H1 (cell line): ENCODE results near the gene AP2A2. TPM values are rescaled to one million over a fixed set of nuclear protein-coding genes. Genes with fewer than 3 reads are reported as not detected.

Experiments
- CTCF ChIA-PET: fragments of 300-600 bp; sonication (Branson Sonifier 250); formaldehyde crosslinking; loops from one replicate; lab custom pipeline; 2021; ENCODE audit not compliant: partially characterized antibody; lab: Charles Lee
- POLR2A ChIA-PET: fragments of 300-600 bp; sonication (Branson Sonifier 250); formaldehyde crosslinking; loops from one replicate; lab custom pipeline; 2021; ENCODE audit warnings: inconsistent platforms; ENCODE audit not compliant: partially characterized antibody; lab: Charles Lee
- DNase-seq, 2 experiments: peaks; one replicate each; pipeline versions ENCODE4 v3.0.0 to v3.0.0-alpha.2; 2010 to 2022; ENCODE audit warnings: low spot score in 2 of 2, low read depth in 1 of 2, mixed read lengths in 1 of 2
- FAIRE-seq: peaks from 2 replicates; lab custom pipeline; 2011; peaks lifted over from hg19 to GRCh38; lab: Jason Lieb, UNC
- H2AFZ ChIP-seq: 2 replicates; pipeline ENCODE4 v1.8.1; 2012; ENCODE audit warnings: low read length, inconsistent platforms
- H2AK5ac ChIP-seq: 2 replicates; pipeline ENCODE4 v1.6.1; 2013; ENCODE audit warnings: low read depth, low read length
- H2BK120ac ChIP-seq: replicated peaks from 2 replicates; pipeline ENCODE3; 2013; ENCODE audit warnings: low read depth, low read length, inconsistent platforms
- H2BK12ac ChIP-seq: 2 replicates; pipeline ENCODE4 v1.6.1; 2013; ENCODE audit warnings: low read depth, low read length
- H2BK15ac ChIP-seq: 2 replicates; pipeline ENCODE4 v1.6.1; 2013; ENCODE audit warnings: low read length
- H2BK20ac ChIP-seq: 2 replicates; pipeline ENCODE4 v1.6.1; 2013; ENCODE audit warnings: low read length
- H2BK5ac ChIP-seq: 2 replicates; pipeline ENCODE4 v1.6.1; 2013; ENCODE audit warnings: low read depth, low read length
- H3K14ac ChIP-seq: 2 replicates; pipeline ENCODE4 v1.6.1; 2013; ENCODE audit warnings: inconsistent platforms; ENCODE audit not compliant: insufficient read length
- H3K18ac ChIP-seq: 2 replicates; pipeline ENCODE4 v1.6.1; 2013; ENCODE audit warnings: low read length; ENCODE audit errors: extremely low read depth
- H3K23ac ChIP-seq: 2 replicates; pipeline ENCODE4 v1.6.1; 2013; ENCODE audit warnings: inconsistent platforms; ENCODE audit not compliant: insufficient read length
- H3K23me2 ChIP-seq: 2 replicates; pipeline ENCODE4 v1.6.1; 2013; ENCODE audit warnings: low read depth, low read length
- H3K27ac ChIP-seq: 2 replicates; pipeline ENCODE4 v1.6.1; 2011; ENCODE audit warnings: low read depth, low read length, inconsistent platforms
- H3K27me3 ChIP-seq, 4 experiments: replicated peaks in 1 of 4; 1 replicate in 1 of 4; 2 replicates in 3 of 4; pipeline versions ENCODE4 v1.6.1 to v1.8.1; 2011 to 2013; ENCODE audit warnings: low read length in 3 of 4, mild to moderate bottlenecking in 3 of 4, inconsistent platforms in 2 of 4, mixed read lengths in 2 of 4, moderate library complexity in 1 of 4; ENCODE audit not compliant: control insufficient read depth in 3 of 4, insufficient read depth in 3 of 4; ENCODE audit errors: extremely low read depth in 1 of 4
- H3K36me3 ChIP-seq, 4 experiments: 2 replicates each; pipeline versions ENCODE4 v1.6.1 to v1.8.1; 2011 to 2013; ENCODE audit warnings: mild to moderate bottlenecking in 4 of 4, low read length in 3 of 4, moderate library complexity in 2 of 4, control low read depth in 1 of 4, inconsistent platforms in 1 of 4; ENCODE audit not compliant: insufficient read depth in 4 of 4, control insufficient read depth in 2 of 4
- H3K4ac ChIP-seq: replicated peaks from 2 replicates; pipeline ENCODE3; 2013; ENCODE audit warnings: low read length, low read depth, mixed read lengths, inconsistent platforms; ENCODE audit not compliant: insufficient read length
- H3K4me1 ChIP-seq, 4 experiments: replicated peaks in 1 of 4; 1 replicate in 1 of 4; 2 replicates in 3 of 4; pipeline versions ENCODE4 v1.6.1 to v1.8.1; 2011 to 2013; ENCODE audit warnings: low read length in 3 of 4, inconsistent platforms in 2 of 4, mixed read lengths in 1 of 4; ENCODE audit not compliant: insufficient read depth in 4 of 4, control insufficient read depth in 3 of 4
- H3K4me2 ChIP-seq, 2 experiments: 2 replicates each; pipeline versions ENCODE4 v1.6.1 to v1.8.1; 2011 to 2013; ENCODE audit warnings: low read depth in 2 of 2, low read length in 2 of 2, control low read depth in 1 of 2, inconsistent platforms in 1 of 2, mild to moderate bottlenecking in 1 of 2; ENCODE audit not compliant: insufficient read depth in 1 of 2
- H3K4me3 ChIP-seq, 4 experiments: fragments of 200-600, 300-600 bp in 1 of 4; sonication (generic), shearing (Covaris generic), sonication (Bioruptor Twin) in 1 of 4; 2 replicates each; pipeline versions ENCODE4 v1.5.1 to v1.8.1; 2011 to 2016; ENCODE audit warnings: low read length in 4 of 4, low read depth in 3 of 4, control low read depth in 2 of 4, inconsistent platforms in 2 of 4, mild to moderate bottlenecking in 2 of 4, mixed read lengths in 1 of 4, moderate library complexity in 1 of 4; ENCODE audit not compliant: insufficient read depth in 2 of 4; ENCODE audit errors: extremely low read depth in 1 of 4
- H3K56ac ChIP-seq: replicated peaks from 2 replicates; pipeline ENCODE3; 2013; ENCODE audit warnings: low read depth, mild to moderate bottlenecking, mixed read lengths, low read length, inconsistent platforms; ENCODE audit not compliant: insufficient read length
- H3K79me1 ChIP-seq: 2 replicates; pipeline ENCODE4 v1.6.1; 2013; ENCODE audit warnings: low read depth, low read length, control low read depth
- H3K79me2 ChIP-seq, 2 experiments: 2 replicates each; pipeline versions ENCODE4 v1.6.1 to v1.8.1; 2012 to 2013; ENCODE audit warnings: low read length in 2 of 2, mild to moderate bottlenecking in 2 of 2, inconsistent platforms in 1 of 2; ENCODE audit not compliant: insufficient read depth in 2 of 2, control insufficient read depth in 1 of 2
- H3K9ac ChIP-seq, 4 experiments: replicated peaks in 1 of 4; 1 replicate in 1 of 4; 2 replicates in 3 of 4; pipeline versions ENCODE4 v1.6.1 to v1.8.1; 2011 to 2013; ENCODE audit warnings: low read depth in 3 of 4, low read length in 3 of 4, control low read depth in 2 of 4, mild to moderate bottlenecking in 2 of 4, moderate library complexity in 2 of 4, inconsistent platforms in 1 of 4; ENCODE audit errors: extremely low read depth in 1 of 4
- H3K9me3 ChIP-seq, 2 experiments: 2 replicates each; pipeline versions ENCODE4 v1.6.1 to v1.8.1; 2012 to 2013; ENCODE audit warnings: mild to moderate bottlenecking in 2 of 2, moderate library complexity in 2 of 2, control low read depth in 1 of 2, inconsistent platforms in 1 of 2, low read depth in 1 of 2, low read length in 1 of 2, mixed read lengths in 1 of 2; ENCODE audit not compliant: insufficient read depth in 2 of 2
- H4K20me1 ChIP-seq, 2 experiments: replicated peaks in 1 of 2; 2 replicates each; pipeline versions ENCODE3 to v1.8.1; 2011 to 2013; ENCODE audit warnings: inconsistent platforms in 2 of 2, low read length in 2 of 2, mild to moderate bottlenecking in 1 of 2; ENCODE audit not compliant: insufficient read depth in 2 of 2, control insufficient read depth in 1 of 2
- H4K5ac ChIP-seq: 2 replicates; pipeline ENCODE4 v1.6.1; 2013; ENCODE audit warnings: low read length, low read depth, mixed read lengths, inconsistent platforms; ENCODE audit not compliant: insufficient read length
- H4K8ac ChIP-seq: 2 replicates; pipeline ENCODE4 v1.8.0; 2013; ENCODE audit warnings: mild to moderate bottlenecking, moderate library complexity, low read length, inconsistent platforms; ENCODE audit not compliant: insufficient read depth; ENCODE audit errors: extremely low read depth
- H4K91ac ChIP-seq: replicated peaks from 2 replicates; pipeline ENCODE3; 2013; ENCODE audit warnings: low read length, mixed read lengths, inconsistent platforms; ENCODE audit not compliant: insufficient read length
- BRCA1 ChIP-seq: IDR thresholded peaks from 2 replicates; pipeline ENCODE4 v1.6.1; 2012; ENCODE audit warnings: low read depth, low read length, improper control_type of control experiment
- WGBS, 2 experiments: shearing (Covaris generic) in 1 of 2; methylation state at CpG; one replicate each; pipeline versions ENCODE4 v1.1.6 to v1.1.7; 2013 to 2015; ENCODE audit warnings: low lambda C conversion rate in 2 of 2, mixed read lengths in 2 of 2, inconsistent platforms in 1 of 2, low coverage in 1 of 2, missing lambda C conversion rate in 1 of 2; ENCODE audit not compliant: insufficient replicate concordance in 2 of 2, insufficient coverage in 1 of 2, insufficient read length in 1 of 2; ENCODE audit errors: extremely low coverage in 1 of 2, missing lambda C conversion rate in 1 of 2; 5-methylcytosine and 5-hydroxymethylcytosine counted together
- polyA plus RNA-seq, 7 experiments: library from polyadenylated mRNA; depleted of rRNA in 3 of 7; stranded (reverse) in 5 of 7; unstranded in 2 of 7; fragments of >200 nt in 5 of 7; fragments of 200-250 nt in 2 of 7; gene quantifications; 1 replicate in 5 of 7; 2 replicates in 1 of 7; 4 replicates in 1 of 7; pipeline versions ENCODE4 v1.2.1 to v1.2.3, GENCODE V29; 2011 to 2013; ENCODE audit warnings: missing spikeins in 2 of 7, mixed read lengths in 2 of 7
- total RNA-seq: library from RNA; stranded (reverse); fragmentation: NEBNext Ultra II Directional; extraction: Animal tissue kit (Norgen Biotek cat#: 25700); gene quantifications from 2 replicates; pipeline ENCODE4 v1.2.1, GENCODE V29; 2021

Gene AP2A2
- total and polyA plus RNA-seq, 2 of the 8 experiments (the other 6 are each of a cell fraction or from before 2014, with no cell fraction given) = 50.0 to 65.0 TPM

DNA sequence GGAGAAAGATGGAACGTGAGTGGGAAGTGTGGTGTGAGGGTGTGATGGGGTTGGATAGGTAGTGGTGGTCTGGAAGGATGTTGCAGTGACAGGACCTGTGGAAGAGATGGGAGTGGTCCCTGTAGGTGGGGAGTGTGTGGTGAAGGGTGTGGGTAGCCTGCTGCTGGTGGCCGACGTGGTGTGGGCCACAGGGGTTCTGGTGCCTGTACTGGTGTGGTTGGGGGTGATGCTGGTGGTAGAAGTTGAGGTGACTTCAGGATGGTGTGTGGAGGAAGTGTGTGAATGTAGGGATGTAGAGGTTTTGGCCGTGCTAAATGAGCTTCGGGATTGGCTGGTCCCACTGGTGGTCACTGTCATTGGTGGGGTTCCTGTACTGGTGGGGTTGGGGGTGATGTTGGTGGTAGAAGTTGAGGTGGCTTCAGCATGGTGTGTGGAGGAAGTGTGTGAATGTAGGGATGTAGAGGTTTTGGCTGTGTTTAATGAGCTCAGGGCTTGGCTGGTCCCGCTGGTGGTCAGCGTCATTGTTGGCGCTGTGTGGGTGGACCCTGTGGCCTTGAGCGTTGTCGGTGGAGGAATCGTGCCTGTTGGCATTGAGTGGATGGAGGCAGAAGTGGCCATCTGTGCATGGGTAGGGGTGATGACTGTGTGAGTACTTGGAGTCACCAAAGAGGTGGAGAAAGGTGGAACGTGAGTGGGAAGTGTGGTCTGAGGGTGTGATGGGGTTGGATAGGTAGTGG, 91.8 kb downstream of the AP2A2 start:
- H3K79me1 ChIP-seq = peaks cover 12% of the 10 kb centered on the region
- CTCF ChIA-PET = interaction anchor here (1.0 to 2.0 kb wide), 9 partner anchors 10 to 169 kb away, joined by 3 to 6 read pairs (median 3); no protein-coding TSS in a partner anchor
- H3K9ac ChIP-seq = no peak overlapping the region; a peak in 1 of 7 replicates
- peak overlapping the region; percentile 91 for H3K4ac ChIP-seq
- no peak for TF ChIP-seq BRCA1
- H2AFZ ChIP-seq = no peak overlapping the region
- no peak for FAIRE-seq
- WGBS, 2 experiments = 76 to 100% methylated on average over 1 to 12 of the region's 12 CpGs
- no peak overlapping the region for H3K27ac ChIP-seq
- no peak overlapping the region for H3K23ac ChIP-seq
- H4K91ac ChIP-seq = no peak overlapping the region
- H3K9me3 ChIP-seq = peaks cover 5 to 9% of the 10 kb centered on the region in 2 experiments; a peak in 2 of 4 replicates
- POLR2A ChIA-PET = interaction anchor here (1.2 to 2.5 kb wide), 2 partner anchors 20 to 87 kb away, joined by 3 to 7 read pairs; no protein-coding TSS in a partner anchor
- H3K18ac ChIP-seq = no peak overlapping the region
- H2BK20ac ChIP-seq = no peak overlapping the region
- H3K27me3 ChIP-seq = peaks cover 0 to 2% (median 0%) of the 10 kb centered on the region in 4 experiments; a peak in 1 of 7 replicates
- H2BK12ac ChIP-seq = peak overlapping the region; percentile 75; the same call in 1 of the 2 replicates
- H3K23me2 ChIP-seq = peaks cover 5% of the 10 kb centered on the region; the same call in 1 of the 2 replicates
- H2AK5ac ChIP-seq = peak overlapping the region; percentile 84
- H4K20me1 ChIP-seq = peaks cover 0 to 10% of the 10 kb centered on the region in 2 experiments
- no peak overlapping the region for H2BK120ac ChIP-seq
- H2BK5ac ChIP-seq = peak overlapping the region; percentile 91
- H3K79me2 ChIP-seq = no peaks in the 10 kb centered on the region
- no peak overlapping the region for H4K5ac ChIP-seq
- no peak overlapping the region for H3K4me2 ChIP-seq
- H3K4me3 ChIP-seq = no peak overlapping the region
- H3K4me1 ChIP-seq = peaks cover 0 to 2% (median 0%) of the 10 kb centered on the region in 4 experiments; a peak in 1 of 7 replicates
- no peak for DNase-seq
- H3K36me3 ChIP-seq = no peaks in the 10 kb centered on the region
- H2BK15ac ChIP-seq = peak overlapping the region; percentile 5; the same call in 1 of the 2 replicates
- H3K14ac ChIP-seq = no peak overlapping the region
- no peak overlapping the region; the same call in none of the 2 replicates for H4K8ac ChIP-seq
- no peak overlapping the region for H3K56ac ChIP-seq
